PC-3 (cell line): Measurements from ENCODE around the gene MAD1L1. TPM values are rescaled to one million over a fixed set of nuclear protein-coding genes. Genes with fewer than 3 reads are reported as not detected.

Experiments
- ATAC-seq: fragments of 200-7000 bp; cut with Tn5 transposase; 2 replicates; pipeline ENCODE4 v1.9.1; 2020; ENCODE audit warnings: mild to moderate bottlenecking, moderate library complexity
- BruUV-seq: library from RNA; stranded (reverse); fragments of 400-500 nt; replicated peaks from 2 replicates; lab custom pipeline; 2021; lab: Mats Ljungman, UMichigan
- CTCF ChIA-PET: fragments of 300-600 bp; sonication (Branson Sonifier 250); formaldehyde crosslinking; loops from one replicate; lab custom pipeline; 2022; ENCODE audit warnings: antibody characterized with exemption; lab: Charles Lee
- POLR2A ChIA-PET: fragments of 300-600 bp; sonication (Branson Sonifier 250); formaldehyde crosslinking; loops from one replicate; lab custom pipeline; 2022; ENCODE audit warnings: antibody characterized with exemption; ENCODE audit not compliant: unreplicated experiment; lab: Charles Lee
- DNase-seq: peaks from one replicate; pipeline ENCODE4 v3.0.0-alpha.2; 2015
- H2AFZ ChIP-seq: fragments of 300-600 bp; sonication (generic); 2 replicates; pipeline ENCODE4 v1.6.0; 2016; ENCODE audit warnings: antibody characterized with exemption, low read length
- H3F3A ChIP-seq: fragments of 300-600 bp; sonication (generic); one replicate; pipeline ENCODE4 v1.6.0; 2017; ENCODE audit warnings: antibody characterized with exemption, low read length, control low read depth, mild to moderate bottlenecking; ENCODE audit not compliant: unreplicated experiment
- H3K27ac ChIP-seq: fragments of 300-600 bp; sonication (generic); 2 replicates; pipeline ENCODE4 v1.5.1; 2016; ENCODE audit warnings: mild to moderate bottlenecking, low read length
- H3K27me3 ChIP-seq: fragments of 300-600 bp; sonication (generic); 2 replicates; pipeline ENCODE4 v1.6.1; 2016; ENCODE audit warnings: low read length, mixed read lengths
- H3K36me3 ChIP-seq: fragments of 300-600 bp; sonication (generic); 2 replicates; pipeline ENCODE4 v1.6.1; 2016; ENCODE audit warnings: low read depth, mixed run types, low read length, mixed read lengths
- H3K4me1 ChIP-seq: fragments of 300-600 bp; sonication (generic); 2 replicates; pipeline ENCODE4 v1.5.1; 2016; ENCODE audit warnings: low read length; ENCODE audit not compliant: insufficient read depth
- H3K4me2 ChIP-seq: fragments of 300-600 bp; sonication (generic); 2 replicates; pipeline ENCODE4 v1.6.0; 2016; ENCODE audit warnings: low read length
- H3K4me3 ChIP-seq: fragments of 300-600 bp; sonication (generic); 2 replicates; pipeline ENCODE4 v1.5.1; 2016; ENCODE audit warnings: mild to moderate bottlenecking, low read length, mixed read lengths
- H3K79me2 ChIP-seq: fragments of 300-600 bp; sonication (generic); 2 replicates; pipeline ENCODE4 v1.6.1; 2017; ENCODE audit warnings: low read length, mixed read lengths
- H3K9ac ChIP-seq: fragments of 300-600 bp; sonication (generic); 2 replicates; pipeline ENCODE4 v1.6.0; 2016; ENCODE audit warnings: mild to moderate bottlenecking, low read length
- H3K9me2 ChIP-seq: fragments of 300-600 bp; sonication (generic); replicated peaks from 2 replicates; pipeline ENCODE4 v1.6.1; 2016; ENCODE audit warnings: mixed run types, low read length, mixed read lengths
- H3K9me3 ChIP-seq: fragments of 300-600 bp; sonication (generic); 2 replicates; pipeline ENCODE4 v1.6.1; 2016; ENCODE audit warnings: low read length, mixed read lengths
- H4K20me1 ChIP-seq: fragments of 300-600 bp; sonication (generic); 2 replicates; pipeline ENCODE4 v1.6.1; 2016; ENCODE audit warnings: low read length, mixed read lengths
- CTCF ChIP-seq: fragments of 300-600 bp; sonication (generic); conservative IDR thresholded peaks from 2 replicates; pipeline ENCODE4 v1.5.1; 2017; ENCODE audit warnings: antibody characterized with exemption, low read depth, mild to moderate bottlenecking, low read length
- EZH2 ChIP-seq: fragments of 300-600 bp; sonication (generic); IDR thresholded peaks from one replicate; pipeline ENCODE4 v1.6.1; 2017; ENCODE audit warnings: antibody characterized with exemption, mild to moderate bottlenecking, low read length; ENCODE audit not compliant: unreplicated experiment
- EZH2phosphoT487 ChIP-seq: fragments of 300-600 bp; sonication (generic); IDR thresholded peaks from 2 replicates; pipeline ENCODE4 v1.6.1; 2018; ENCODE audit warnings: mild to moderate bottlenecking, antibody characterized with exemption, low read length, borderline replicate concordance
- intact Hi-C: fragments of 100-400 bp; cut with micrococcal nuclease; formaldehyde crosslinking; loops from 2 replicates; pipeline ENCODE4 v1.9.0; 2023
- total RNA-seq: library from RNA; depleted of rRNA; stranded (reverse); fragments of >200 nt; gene quantifications from 2 replicates; pipeline ENCODE4 v1.2.3, GENCODE V29; 2014

The MAD1L1 gene
- total RNA-seq, 1 experiment from 2014 or later: 88.4 TPM

GRCh38 chr7:2201686-2202360, 30.9 kb downstream of the MAD1L1 start:
- TF ChIP-seq CTCF: no peak
- no peak for TF ChIP-seq EZH2phosphoT487
- TF ChIP-seq EZH2: no peak
- intact Hi-C loops: no loop called here
- no peak for ATAC-seq
- no TSS peak for BruUV-seq
- Histone ChIP-seq H3K9me3 (no peaks in the 10 kb centered on the region), H3K4me1 (no peaks in the 10 kb centered on the region), H3K9ac (no peak overlapping the region), H3K4me2 (no peak overlapping the region), H3K27me3 (no peaks in the 10 kb centered on the region), H3K4me3 (no peak overlapping the region), H3K79me2 (no peaks in the 10 kb centered on the region), H3K36me3 (peaks cover 3% of the 10 kb centered on the region), H2AFZ (no peak overlapping the region), H4K20me1 (no peaks in the 10 kb centered on the region), H3F3A (no peaks in the 10 kb centered on the region), H3K9me2 (no peaks in the 10 kb centered on the region), H3K27ac (no peak overlapping the region)
- no peak for DNase-seq
- ChIA-PET POLR2A (interaction anchor here (0.6 kb wide), 1 partner anchor 32 kb away, joined by 3 read pairs; no protein-coding TSS in a partner anchor), CTCF (no interaction called here)

DNA sequence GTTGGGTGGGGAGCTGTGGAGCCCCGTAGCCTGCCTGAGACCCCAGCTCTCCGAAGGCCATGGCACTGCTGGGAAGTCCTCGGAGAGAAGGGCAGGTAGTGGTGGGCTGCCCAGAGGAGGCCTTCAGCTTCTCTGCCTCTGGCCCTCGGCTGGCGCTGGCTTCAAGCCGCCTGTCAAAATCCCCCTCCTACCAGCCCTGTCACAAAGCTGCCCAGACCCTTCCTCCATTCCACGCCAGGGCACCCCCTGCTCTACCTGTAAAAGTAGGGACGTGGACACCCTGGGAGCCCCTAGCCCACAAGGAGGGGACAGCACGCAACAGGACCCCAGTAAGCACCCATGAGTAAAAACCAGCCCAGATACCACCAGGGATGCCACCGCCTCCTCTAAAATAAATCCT, 31.6 kb downstream of the MAD1L1 start:
- no peaks in the 10 kb centered on the region for H4K20me1 ChIP-seq
- H3K9me2 ChIP-seq: no peaks in the 10 kb centered on the region
- H3K36me3 ChIP-seq: peaks cover 4% of the 10 kb centered on the region
- H3K4me3 ChIP-seq: no peak overlapping the region
- no peak overlapping the region for H2AFZ ChIP-seq
- DNase-seq: no peak
- no peak overlapping the region for H3K27ac ChIP-seq
- no peak for TF ChIP-seq CTCF
- ChIA-PET POLR2A (no interaction called here), CTCF (no interaction called here)
- no TSS peak for BruUV-seq
- no peaks in the 10 kb centered on the region for H3F3A ChIP-seq
- H3K79me2 ChIP-seq: no peaks in the 10 kb centered on the region
- intact Hi-C loops: no loop called here
- no peaks in the 10 kb centered on the region for H3K27me3 ChIP-seq
- no peak overlapping the region for H3K4me2 ChIP-seq
- ATAC-seq: no peak
- H3K9me3 ChIP-seq: no peaks in the 10 kb centered on the region
- no peak overlapping the region for H3K9ac ChIP-seq
- H3K4me1 ChIP-seq: no peaks in the 10 kb centered on the region

GRCh38 chr7:2200584-2200980, 32.2 kb downstream of the MAD1L1 start:
- ChIA-PET POLR2A (no interaction called here), CTCF (no interaction called here)
- Histone ChIP-seq H3K79me2 (no peaks in the 10 kb centered on the region), H3K4me3 (no peak overlapping the region), H3F3A (no peaks in the 10 kb centered on the region), H3K4me2 (no peak overlapping the region), H3K27ac (no peak overlapping the region), H4K20me1 (no peaks in the 10 kb centered on the region), H3K9me2 (no peaks in the 10 kb centered on the region), H3K27me3 (no peaks in the 10 kb centered on the region), H3K4me1 (no peaks in the 10 kb centered on the region), H2AFZ (no peak overlapping the region), H3K9me3 (no peaks in the 10 kb centered on the region), H3K36me3 (peaks cover 9% of the 10 kb centered on the region), H3K9ac (no peak overlapping the region)
- intact Hi-C loops: no loop called here
- no peak for DNase-seq
- no peak for TF ChIP-seq CTCF
- TF ChIP-seq EZH2phosphoT487: no peak
- TF ChIP-seq EZH2: no peak
- no TSS peak for BruUV-seq
- no peak for ATAC-seq
